T-helper 1 cell treated with Interleukin-12 subunit alpha and Interleukin-12 subunit beta and Interleukin-4 antibody, amounts not matched to agents 30 ng/mL and 1 ng/mL, for 36 hours (primary cell): ENCODE data around the gene CNDP1. TPM values are rescaled to one million over a fixed set of nuclear protein-coding genes. Genes with fewer than 3 reads are reported as not detected.

Experiments
- intact Hi-C: fragments of 100-400 bp; cut with micrococcal nuclease; formaldehyde crosslinking; loops from one replicate; pipeline ENCODE4 v1.15.1; 2024
- total RNA-seq: library from RNA; stranded (reverse); gene quantifications from 2 replicates; pipeline ENCODE4 v1.2.3, GENCODE V29; 2022

CNDP1 gene
- total RNA-seq, 1 donor from 2014 or later = not detected

- intact Hi-C loops = no loop called here
Measured at GRCh38 chr18:74573053-74573452, 38.8 kb downstream of the CNDP1 start.

DNA sequence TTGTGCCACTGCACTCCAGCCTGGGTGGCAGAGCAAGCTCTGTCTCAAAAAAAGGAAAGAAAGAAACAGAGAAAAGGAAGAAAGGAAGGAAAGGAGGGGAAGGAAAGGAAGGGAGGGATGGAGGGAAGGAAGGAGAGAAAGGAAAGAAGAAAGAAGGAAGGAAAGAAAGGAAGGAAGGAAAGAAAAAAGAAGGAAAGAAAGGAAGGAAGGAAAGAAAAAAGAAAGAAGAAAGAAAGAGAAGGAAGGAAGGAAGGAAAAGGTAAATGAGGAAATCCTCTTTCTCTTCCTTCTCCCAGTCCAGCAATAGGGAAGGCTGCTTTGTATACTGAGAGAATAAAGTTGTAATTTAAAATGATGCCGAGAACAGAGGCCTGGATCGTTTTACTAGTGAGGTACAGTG lies 40.6 kb downstream of the CNDP1 start:
- intact Hi-C loops = no loop called here

DNA sequence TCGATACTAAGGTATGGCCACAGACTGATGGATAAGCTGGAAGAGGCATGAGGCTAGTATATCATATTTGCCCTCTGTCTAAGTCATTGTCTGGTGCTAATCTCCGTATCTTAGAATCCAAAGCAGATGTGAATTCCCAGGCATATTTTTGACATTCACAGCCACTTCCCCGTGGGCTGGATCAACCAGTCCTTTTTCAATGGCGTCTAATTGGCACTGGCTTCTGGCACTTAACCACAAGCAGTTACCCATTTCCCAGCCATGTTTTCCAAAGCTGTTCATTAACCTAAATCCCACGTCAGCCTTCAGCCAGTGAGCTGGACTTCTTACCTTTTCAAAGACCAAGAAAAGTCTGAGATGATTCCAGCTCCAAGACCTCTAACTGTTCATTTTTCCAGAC lies 42.7 kb downstream of the CNDP1 start:
- intact Hi-C loops = no loop called here

GRCh38 chr18:74579496-74580065 lies 45.3 kb downstream of the CNDP1 start:
- intact Hi-C loops = no loop called here

DNA sequence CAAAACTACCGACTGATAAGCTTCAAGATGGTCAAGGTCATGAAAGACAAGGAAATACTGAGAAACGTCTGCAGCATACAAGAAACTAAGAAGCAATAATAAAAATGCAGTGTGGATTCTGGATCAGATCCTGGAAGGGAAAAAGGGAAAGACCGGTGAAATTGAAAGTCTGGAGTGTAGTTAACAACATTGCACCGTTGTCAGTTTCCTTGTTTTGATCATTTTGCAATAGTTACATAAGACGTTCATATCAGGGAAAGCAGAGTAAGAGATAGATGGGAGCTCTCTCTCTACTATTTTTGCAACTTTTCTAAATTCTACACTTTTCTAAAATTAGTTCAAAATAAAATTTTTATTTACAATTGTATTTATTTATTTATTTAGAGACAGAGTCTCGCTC lies 48.3 kb downstream of the CNDP1 start:
- intact Hi-C loops = no loop called here

DNA sequence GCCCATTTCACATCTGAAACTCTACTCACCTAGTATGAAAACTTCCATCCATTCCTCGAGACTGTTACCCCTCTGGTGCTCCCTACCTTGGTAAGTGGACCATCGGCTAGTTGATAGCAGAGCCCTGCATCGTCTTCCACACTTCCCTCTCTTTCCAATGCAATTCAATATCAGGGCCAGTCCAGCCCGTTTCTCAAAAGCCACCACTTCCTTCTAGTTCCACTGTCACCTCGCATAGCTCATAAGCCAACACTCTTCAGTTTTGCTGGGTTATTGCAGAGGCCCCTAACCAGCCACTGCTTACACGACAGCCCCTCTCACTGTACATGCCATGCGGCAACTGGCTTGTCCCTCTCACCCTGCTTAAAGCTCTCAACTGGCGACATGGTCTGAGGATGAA lies 53.1 kb downstream of the CNDP1 start:
- intact Hi-C loops = no loop called here

DNA sequence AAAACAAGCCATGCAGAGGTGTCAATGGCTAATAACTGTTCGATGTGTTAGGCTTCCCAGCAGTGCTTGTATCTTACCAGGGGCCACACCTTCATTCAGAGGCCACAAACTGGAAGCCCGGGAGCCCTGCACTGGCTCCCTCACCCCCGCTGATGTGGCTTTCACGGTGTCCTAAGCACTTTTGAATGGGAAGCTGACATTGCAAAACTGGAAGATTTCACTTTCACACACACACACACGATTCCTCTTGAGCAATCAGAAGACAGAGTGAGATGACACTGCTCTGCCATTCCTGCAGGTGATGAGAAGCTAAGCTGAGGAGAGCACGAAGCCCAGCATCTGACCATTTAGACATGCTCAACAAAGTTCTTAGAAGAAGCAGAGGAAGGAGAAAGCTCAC lies 54.7 kb downstream of the CNDP1 start:
- intact Hi-C loops = no loop called here

- intact Hi-C loops = no loop called here
Measured at GRCh38 chr18:74589811-74590210, 55.5 kb downstream of the CNDP1 start.

DNA sequence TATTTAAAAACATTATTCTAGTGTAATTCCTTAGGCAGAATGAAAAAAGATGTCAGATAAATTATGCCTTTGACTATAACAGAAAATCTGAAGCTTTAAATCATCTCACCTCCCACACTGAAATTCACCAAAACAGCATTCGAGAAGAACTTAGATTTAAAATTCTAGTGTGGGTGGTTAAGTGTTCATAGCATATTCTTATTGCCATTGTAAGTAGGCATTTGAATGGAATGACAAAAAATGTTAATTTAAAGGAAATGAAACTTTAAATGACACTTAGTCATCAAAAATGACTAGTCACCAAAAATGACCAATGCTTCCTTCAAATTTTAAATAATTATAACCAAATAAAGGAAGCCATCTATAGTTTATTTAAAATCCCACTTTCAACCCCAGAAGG lies 56.4 kb downstream of the CNDP1 start:
- intact Hi-C loops = no loop called here

GRCh38 chr18:74595431-74595830 lies 61.1 kb downstream of the CNDP1 start:
- intact Hi-C loops = loop anchor here (5.0 kb wide), 1 partner anchor 223 kb away; no protein-coding TSS in a partner anchor

GRCh38 chr18:74597034-74597661 lies 62.8 kb downstream of the CNDP1 start:
- intact Hi-C loops = loop anchor here (1.0 to 5.0 kb wide), 10 partner anchors 44 to 1896 kb away; partner anchors contain the start of genes TIMM21 and TSHZ1

DNA sequence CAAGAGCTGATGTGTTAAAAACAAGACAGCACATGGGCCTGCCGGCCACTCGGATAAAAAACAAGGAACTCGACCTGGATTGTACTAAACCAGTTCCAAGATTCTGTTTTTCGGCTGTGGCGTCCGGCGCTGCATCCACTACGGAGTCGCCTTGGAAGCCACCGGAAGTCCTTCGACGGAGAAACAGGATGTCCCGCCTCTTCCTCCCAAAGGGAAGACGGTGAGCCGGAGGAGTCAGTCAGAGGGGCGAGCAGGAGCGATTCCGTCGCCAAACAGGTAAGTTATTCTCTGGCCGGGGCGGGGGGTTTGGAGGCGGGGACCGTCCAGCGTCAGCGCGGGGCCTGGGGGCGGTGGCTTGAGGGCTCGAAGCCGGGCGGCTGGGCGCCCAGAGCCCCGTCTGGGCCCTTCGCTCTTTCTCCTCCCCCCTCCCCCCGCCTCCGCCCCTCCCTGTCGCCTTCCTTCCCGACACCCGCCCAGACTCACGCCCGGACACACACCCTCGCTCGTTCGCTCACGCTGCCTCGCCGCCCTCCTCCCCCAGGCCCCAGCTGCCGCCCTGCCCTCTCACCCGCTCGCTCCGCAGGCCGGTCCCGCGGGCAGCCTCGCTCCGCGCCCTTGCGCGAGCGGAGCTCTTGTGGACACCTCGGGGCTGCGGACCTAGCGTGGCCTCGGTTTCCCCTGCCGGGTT lies 63.5 kb downstream of the CNDP1 start, which contains the start of gene ZNF407:
ZNF407 (plus strand) TSS at position 209 of the 688 bp plus-strand sequence. CDS start 33,150 bp downstream, outside the sequence.
- intact Hi-C loops = loop anchor here (1.0 to 5.0 kb wide), 13 partner anchors 33 to 1895 kb away; partner anchors contain the start of genes TIMM21 and TSHZ1

DNA sequence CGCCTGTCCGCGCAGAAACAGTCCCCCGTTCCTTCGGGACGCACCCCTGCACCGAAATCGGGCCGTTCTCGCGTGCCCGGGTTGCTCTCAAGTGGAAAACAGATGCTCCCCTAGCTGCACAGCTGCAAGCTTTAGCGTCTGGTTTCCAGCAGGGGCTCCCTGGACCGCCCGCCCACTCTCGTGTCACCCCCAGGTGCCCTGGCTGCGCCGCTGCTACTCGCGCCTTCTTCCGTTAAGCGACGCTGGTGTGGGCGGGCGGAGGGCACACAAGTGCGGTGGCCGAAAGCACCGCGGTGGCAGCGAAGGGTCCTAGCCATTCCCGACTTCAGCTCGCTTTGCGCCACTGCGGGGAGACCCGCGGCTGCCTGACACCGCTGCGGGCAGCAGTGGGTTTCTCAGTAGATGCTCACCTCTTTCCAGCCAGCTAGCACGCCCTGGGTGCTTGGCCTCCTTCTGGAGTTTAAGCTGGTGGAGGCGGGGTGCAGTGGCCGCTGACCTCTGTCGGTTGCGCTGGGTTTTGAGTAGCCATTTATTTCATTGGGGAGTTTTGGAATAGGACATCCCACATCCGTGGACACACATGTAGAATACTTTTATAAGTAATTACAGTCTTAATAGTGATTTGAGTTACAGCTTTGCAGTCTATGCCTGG lies 64.2 kb downstream of the CNDP1 start:
- intact Hi-C loops = loop anchor here (1.0 to 5.0 kb wide), 4 partner anchors 33 to 534 kb away; no protein-coding TSS in a partner anchor

DNA sequence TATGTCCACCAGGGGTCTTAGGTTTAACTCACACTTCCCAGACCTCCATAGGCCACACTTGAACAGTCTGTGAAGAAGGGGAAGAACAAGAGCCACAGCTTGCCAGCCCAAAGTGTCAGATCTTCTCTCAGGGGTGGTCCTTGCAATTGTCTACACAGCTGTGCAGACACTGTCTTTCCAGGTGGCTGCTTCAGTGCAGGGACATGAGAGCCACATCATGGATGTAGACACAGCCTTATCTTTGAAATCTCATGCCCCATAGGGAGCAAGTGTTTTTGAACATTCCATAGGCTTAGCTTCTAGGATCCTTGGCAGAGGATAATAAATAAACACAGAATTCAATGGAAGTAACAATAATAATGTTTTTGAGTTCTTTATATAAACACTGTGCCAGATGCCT lies 70.1 kb downstream of the CNDP1 start:
- intact Hi-C loops = no loop called here

DNA sequence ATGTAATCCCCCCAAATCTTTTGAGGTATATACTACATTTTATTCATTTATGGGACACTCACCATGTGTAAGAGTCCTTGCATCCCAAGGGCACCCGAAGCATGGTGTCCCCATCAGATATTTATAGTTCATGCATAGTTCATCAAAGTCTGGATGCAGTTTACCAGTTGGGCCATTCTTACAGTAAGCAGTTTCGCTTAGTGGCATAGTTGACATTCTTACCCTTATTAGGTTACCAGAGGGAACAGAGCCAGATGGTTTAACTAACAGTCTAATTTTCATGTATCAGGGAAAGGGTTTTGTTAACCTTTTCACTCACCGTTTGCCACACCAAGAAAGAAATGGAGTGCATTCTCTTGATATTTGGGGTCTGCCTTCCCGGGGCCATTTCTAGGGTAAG lies 70.5 kb downstream of the CNDP1 start:
- intact Hi-C loops = no loop called here

DNA sequence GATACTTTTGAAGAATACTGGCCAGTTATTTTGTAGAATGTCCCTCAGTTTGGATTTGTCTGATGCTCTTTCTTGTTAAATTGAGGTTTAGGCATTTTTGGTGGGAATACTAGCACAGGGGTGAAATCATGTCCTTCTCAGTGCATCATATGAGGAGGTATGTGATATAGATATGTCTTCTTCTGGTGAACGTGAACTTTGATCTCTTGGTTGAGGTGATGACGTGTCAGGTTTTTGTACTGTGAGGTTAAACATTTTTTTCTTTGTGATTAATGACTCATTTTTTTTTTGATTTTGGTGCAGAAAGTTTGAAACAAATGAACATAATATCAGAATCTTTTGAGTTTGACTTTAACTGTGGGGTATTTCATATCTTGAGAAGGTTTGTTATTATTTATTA lies 74.4 kb downstream of the CNDP1 start:
- intact Hi-C loops = no loop called here

DNA sequence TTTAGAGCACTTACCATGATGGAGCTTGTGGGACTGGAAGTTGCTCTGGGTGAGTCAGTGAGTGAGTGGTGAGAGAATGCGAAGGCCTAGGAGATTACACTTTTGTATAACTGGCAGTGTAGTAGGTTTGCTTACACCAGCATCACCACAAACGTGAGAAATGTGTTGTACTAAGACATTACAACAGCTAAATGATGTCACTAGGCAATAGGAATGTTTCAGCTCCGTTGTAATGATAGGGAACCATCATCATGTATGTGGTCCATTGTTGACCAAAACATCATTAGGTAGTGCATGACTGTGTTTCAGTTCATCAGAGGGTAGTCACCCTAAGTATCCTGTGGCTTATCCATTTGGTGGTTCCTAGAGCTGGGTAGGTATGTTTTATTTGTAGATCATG lies 75.2 kb downstream of the CNDP1 start:
- intact Hi-C loops = no loop called here

GRCh38 chr18:74610051-74610615 lies 75.8 kb downstream of the CNDP1 start:
- intact Hi-C loops = no loop called here

GRCh38 chr18:74610860-74611259 lies 76.6 kb downstream of the CNDP1 start:
- intact Hi-C loops = no loop called here

DNA sequence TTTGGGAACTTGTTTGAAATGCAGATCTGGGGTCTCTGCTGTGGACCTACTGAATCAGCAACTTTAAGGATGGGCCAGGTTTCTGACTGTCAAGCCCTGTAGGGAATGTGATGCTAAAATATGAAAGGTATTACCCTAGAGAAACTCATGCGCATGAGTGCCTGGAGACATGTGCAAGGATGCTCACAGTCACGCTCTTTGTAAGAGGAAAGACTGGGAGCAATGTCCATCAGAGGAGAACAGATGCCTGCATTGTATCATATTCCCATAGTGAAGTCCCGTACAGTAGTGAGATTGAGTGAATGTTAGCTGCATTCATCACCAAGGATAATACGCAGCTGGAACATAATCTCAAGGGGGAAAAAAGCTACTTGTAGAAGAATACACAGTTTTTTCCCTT lies 77.5 kb downstream of the CNDP1 start:
- intact Hi-C loops = no loop called here

DNA sequence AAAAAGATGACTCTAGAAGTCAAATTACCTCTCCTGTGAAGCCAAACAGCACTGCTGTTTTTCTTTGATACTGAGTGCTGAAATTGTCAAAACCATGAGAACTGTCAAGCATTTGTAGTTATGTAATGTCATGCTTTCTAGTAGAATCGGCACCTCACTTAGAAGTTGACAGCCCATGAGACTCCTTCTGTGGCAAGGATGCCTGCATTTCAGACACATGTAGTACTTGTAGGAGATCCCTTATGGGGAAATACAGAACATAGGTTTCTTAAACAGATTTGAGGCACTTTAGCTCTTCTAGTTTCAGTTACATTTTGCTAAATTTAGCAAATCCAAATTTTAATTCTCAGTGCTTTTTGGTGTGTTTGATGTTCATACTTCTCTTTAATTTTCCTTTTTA lies 79.1 kb downstream of the CNDP1 start:
- intact Hi-C loops = no loop called here

DNA sequence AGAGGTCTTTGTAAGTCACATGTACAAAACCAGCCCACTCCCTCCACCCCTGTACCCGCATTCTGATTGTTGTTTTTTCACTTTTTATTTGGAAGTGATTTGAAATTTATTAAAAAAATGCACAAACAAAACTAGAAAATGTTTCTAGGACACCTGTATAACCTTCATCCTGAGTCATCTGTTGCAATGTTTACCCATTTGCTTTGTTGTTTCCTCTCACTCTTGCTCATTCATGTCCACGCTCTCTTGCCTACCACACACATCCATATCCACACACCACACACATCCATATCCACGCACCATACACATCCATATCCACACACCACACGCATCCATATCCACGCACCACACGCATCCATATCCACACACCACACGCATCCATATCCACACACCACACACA lies 82.2 kb downstream of the CNDP1 start:
- intact Hi-C loops = no loop called here
